Erythroblast (primary cell): ENCODE data around the gene TOMM34.
A peak's percentile ranks its signal among the peaks of the same experiment; 100 is the strongest.

Experiments used
- GATA1 ChIP-seq: IDR thresholded peaks from 2 replicates; pipeline ENCODE4 v1.6.1; 2011; ENCODE audit warnings: low read depth, mild to moderate bottlenecking, control low read depth, low read length, moderate library complexity
- POLR2A ChIP-seq: IDR thresholded peaks from 2 replicates; pipeline ENCODE4 v1.6.1; 2011; ENCODE audit warnings: mild to moderate bottlenecking, low read length

GRCh38 chr20:44966030-44966961, 6.1 kb upstream of the TOMM34 start, which contains the start of gene STK4:
- peak; percentile 92 for TF ChIP-seq POLR2A
- TF ChIP-seq GATA1, result no peak
